Testis (tissue), 3 donors: ENCODE measurements around the gene ARHGEF4. TPM values are rescaled to one million over a fixed set of nuclear protein-coding genes. Genes with fewer than 3 reads are reported as not detected.

Experiments
- DNase-seq: peaks from one replicate; pipeline ENCODE4 v3.0.0-alpha.2; 2019
- H3K27ac ChIP-seq, 2 donors: fragments of 200-600 bp; sonication (generic); one replicate each; pipeline ENCODE4 v1.5.1; 2019
- H3K27me3 ChIP-seq: fragments of 200-600 bp; sonication (generic); one replicate; pipeline ENCODE4 v1.5.1; 2019
- H3K36me3 ChIP-seq: fragments of 200-600 bp; sonication (generic); one replicate; pipeline ENCODE4 v1.5.1; 2017; ENCODE audit warnings: low read depth; ENCODE audit errors: missing control alignments
- H3K4me1 ChIP-seq: fragments of 200-600 bp; sonication (generic); one replicate; pipeline ENCODE4 v1.5.1; 2019
- H3K4me3 ChIP-seq, 2 donors: fragments of 200-600 bp; sonication (generic); one replicate each; pipeline ENCODE4 v1.5.1; 2017 to 2019
- H3K9me3 ChIP-seq: fragments of 200-600 bp; sonication (generic); one replicate; pipeline ENCODE4 v1.5.1; 2017
- POLR2A ChIP-seq: fragments of 450-650 bp; IDR thresholded peaks from one replicate; pipeline ENCODE4 v1.6.1; 2017; ENCODE audit warnings: antibody characterized with exemption, mild to moderate bottlenecking, moderate library complexity
- WGBS, 2 donors: methylation state at CpG; one replicate each; pipeline ENCODE4 v1.1.5; 2018; 5-methylcytosine and 5-hydroxymethylcytosine counted together
- intact Hi-C: fragments of 100-400 bp; cut with DNase I; formaldehyde crosslinking; loops from one replicate; pipeline ENCODE4 v1.15.1; 2023; ENCODE audit warnings: low total_unique reads
- polyA plus RNA-seq: library from polyadenylated mRNA; stranded (reverse); fragments of 350-450 nt; fragmentation: Illumina TruSeq; extraction: RNeasy Lipid Tissue Mini Kit (QIAGEN cat#74804); gene quantifications from one replicate; pipeline ENCODE4 v1.2.3, GENCODE V29; 2014; ENCODE audit warnings: low read depth, low replicate concordance; ENCODE audit not compliant: insufficient read depth
- total RNA-seq, 2 donors: library from RNA; depleted of rRNA; stranded (reverse); fragments of >200 nt; gene quantifications; one replicate each; pipeline ENCODE4 v1.2.3, GENCODE V29; 2016
- TF ChIP-seq, protein P1 (sequence below), 3 experiments: fragments of 450-650 bp in 2 of 3; fragments of 200-600 bp in 1 of 3; sonication (generic) in 1 of 3; IDR thresholded peaks; one replicate each; pipeline ENCODE4 v1.5.1; 2016 to 2019; ENCODE audit warnings: antibody characterized with exemption in 3 of 3, mild to moderate bottlenecking in 2 of 3, moderate library complexity in 1 of 3

ARHGEF4 gene
- total and polyA plus RNA-seq, 3 donors from 2014 or later: 18.0 to 37.4 (median 36.3) TPM

- no peak overlapping the region for H3K27ac ChIP-seq
- intact Hi-C loops: no loop called here
Measured at GRCh38 chr2:131040661-131041401, 204.1 kb downstream of the ARHGEF4 start.

GRCh38 chr2:131041402-131042147 is 204.9 kb downstream of the ARHGEF4 start:
- no peak for TF ChIP-seq POLR2A
- TF ChIP-seq, protein P1, sequence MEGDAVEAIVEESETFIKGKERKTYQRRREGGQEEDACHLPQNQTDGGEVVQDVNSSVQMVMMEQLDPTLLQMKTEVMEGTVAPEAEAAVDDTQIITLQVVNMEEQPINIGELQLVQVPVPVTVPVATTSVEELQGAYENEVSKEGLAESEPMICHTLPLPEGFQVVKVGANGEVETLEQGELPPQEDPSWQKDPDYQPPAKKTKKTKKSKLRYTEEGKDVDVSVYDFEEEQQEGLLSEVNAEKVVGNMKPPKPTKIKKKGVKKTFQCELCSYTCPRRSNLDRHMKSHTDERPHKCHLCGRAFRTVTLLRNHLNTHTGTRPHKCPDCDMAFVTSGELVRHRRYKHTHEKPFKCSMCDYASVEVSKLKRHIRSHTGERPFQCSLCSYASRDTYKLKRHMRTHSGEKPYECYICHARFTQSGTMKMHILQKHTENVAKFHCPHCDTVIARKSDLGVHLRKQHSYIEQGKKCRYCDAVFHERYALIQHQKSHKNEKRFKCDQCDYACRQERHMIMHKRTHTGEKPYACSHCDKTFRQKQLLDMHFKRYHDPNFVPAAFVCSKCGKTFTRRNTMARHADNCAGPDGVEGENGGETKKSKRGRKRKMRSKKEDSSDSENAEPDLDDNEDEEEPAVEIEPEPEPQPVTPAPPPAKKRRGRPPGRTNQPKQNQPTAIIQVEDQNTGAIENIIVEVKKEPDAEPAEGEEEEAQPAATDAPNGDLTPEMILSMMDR (IDR thresholded peaks at IDR 0.05): no peak
- intact Hi-C loops: no loop called here
- no peak for DNase-seq
- no peaks in the 10 kb centered on the region for H3K4me1 ChIP-seq
- 84 to 90% methylated on average over 11 to 14 of the region's 14 CpGs for WGBS, 2 donors
- no peaks in the 10 kb centered on the region for H3K36me3 ChIP-seq
- H3K27me3 ChIP-seq: no peaks in the 10 kb centered on the region
- H3K9me3 ChIP-seq: no peaks in the 10 kb centered on the region
- no peak overlapping the region for H3K4me3 ChIP-seq
- no peak overlapping the region for H3K27ac ChIP-seq

More at GRCh38 chr2:131040661-131041401, 204.1 kb downstream of the ARHGEF4 start:
- peaks cover 3% of the 10 kb centered on the region for H3K4me1 ChIP-seq
- no peaks in the 10 kb centered on the region for H3K36me3 ChIP-seq
- DNase-seq: no peak
- TF ChIP-seq, protein P1 (IDR thresholded peaks at IDR 0.05): no peak
- TF ChIP-seq POLR2A: no peak
- peak overlapping the region in 1 of 2 donors; percentile 8 for H3K4me3 ChIP-seq
- H3K27me3 ChIP-seq: no peaks in the 10 kb centered on the region
- H3K9me3 ChIP-seq: no peaks in the 10 kb centered on the region
- 56 to 58% methylated on average over 12 to 23 of the region's 23 CpGs for WGBS, 2 donors

DNA sequence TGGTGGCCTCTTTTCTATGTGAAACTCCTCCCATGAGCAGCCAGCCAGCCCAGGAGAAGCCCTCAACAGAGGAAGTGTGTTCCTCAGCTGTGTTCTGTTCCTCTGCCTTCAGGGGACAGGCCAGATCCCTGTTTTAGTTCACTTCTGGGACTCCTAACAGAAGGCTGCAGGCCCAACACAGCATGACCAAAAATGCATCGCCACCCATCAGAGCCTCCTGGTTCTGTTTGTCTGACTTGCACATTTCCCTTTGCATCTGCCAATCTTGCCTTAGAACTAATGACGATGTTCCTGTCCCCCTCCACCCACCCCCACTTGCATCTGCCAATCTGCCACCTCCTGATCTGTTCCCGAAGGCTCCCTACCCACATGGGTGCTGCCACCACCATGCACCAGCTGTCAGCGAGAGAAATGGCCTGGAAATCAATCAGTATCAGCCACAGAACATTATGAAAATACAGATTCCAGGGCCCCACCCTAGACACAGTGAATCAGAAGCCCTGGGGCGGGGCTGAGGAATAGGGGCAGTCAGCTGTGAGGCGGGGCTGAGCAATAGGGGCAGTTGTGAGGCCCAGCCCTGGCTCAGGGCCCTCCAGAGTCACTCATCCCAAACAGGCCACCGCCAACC is 205.5 kb downstream of the ARHGEF4 start:
- Histone ChIP-seq H3K36me3 (no peaks in the 10 kb centered on the region), H3K27me3 (no peaks in the 10 kb centered on the region), H3K9me3 (no peaks in the 10 kb centered on the region), H3K4me3 (no peak overlapping the region), H3K27ac (no peak overlapping the region), H3K4me1 (no peaks in the 10 kb centered on the region)
- 92% methylated on average over 7 of the region's 7 CpGs for WGBS, 2 donors
- DNase-seq: no peak
- intact Hi-C loops: no loop called here
- TF ChIP-seq POLR2A: no peak
- TF ChIP-seq, protein P1 (IDR thresholded peaks at IDR 0.05): no peak

GRCh38 chr2:131043199-131044074 is 206.7 kb downstream of the ARHGEF4 start:
- no peak for DNase-seq
- TF ChIP-seq POLR2A: no peak
- TF ChIP-seq, protein P1 (IDR thresholded peaks at IDR 0.05): no peak
- no peaks in the 10 kb centered on the region for H3K4me1 ChIP-seq
- no peaks in the 10 kb centered on the region for H3K9me3 ChIP-seq
- intact Hi-C loops: no loop called here
- no peaks in the 10 kb centered on the region for H3K27me3 ChIP-seq
- H3K36me3 ChIP-seq: no peaks in the 10 kb centered on the region
- H3K4me3 ChIP-seq: no peak overlapping the region
- WGBS, 2 donors: 87 to 92% methylated on average over 16 to 18 of the region's 18 CpGs
- H3K27ac ChIP-seq: no peak overlapping the region
